Lung (tissue), 12 donors: ENCODE measurements around the gene SECTM1. TPM values are rescaled to one million over a fixed set of nuclear protein-coding genes. Genes with fewer than 3 reads are reported as not detected.
"Not testable (repeated sequence)": the region's sequence is repeated elsewhere in the genome, so short reads cannot be mapped to it uniquely, and the experiment has no call there.

Experiments
- ATAC-seq: fragments of 200-7000 bp; cut with Tn5 transposase; one replicate; pipeline ENCODE4 v1.9.1; 2020; ENCODE audit warnings: moderate number of reproducible peaks; ENCODE audit not compliant: insufficient read depth, low FRiP score
- DNase-seq, 3 donors: peaks; one replicate each; pipeline ENCODE4 v3.0.0-alpha.2; 2013 to 2017
- H3K27ac ChIP-seq, 2 donors: one replicate each; pipeline ENCODE4 v1.5.1; 2013; ENCODE audit warnings: mild to moderate bottlenecking in 2 of 2, moderate library complexity in 2 of 2, control low read depth in 1 of 2, inconsistent platforms in 1 of 2, low read depth in 1 of 2, low read length in 1 of 2
- H3K27me3 ChIP-seq, 3 donors: one replicate each; pipeline ENCODE4 v1.5.1; 2013; ENCODE audit warnings: low read length in 2 of 3; ENCODE audit not compliant: control insufficient read depth in 3 of 3, insufficient read depth in 3 of 3
- H3K36me3 ChIP-seq, 4 donors: one replicate each; pipeline ENCODE4 v1.5.1; 2013; ENCODE audit warnings: low read length in 4 of 4, mild to moderate bottlenecking in 1 of 4, moderate library complexity in 1 of 4; ENCODE audit not compliant: control insufficient read depth in 4 of 4, insufficient read depth in 4 of 4
- H3K4me1 ChIP-seq, 5 donors: one replicate each; pipeline ENCODE4 v1.5.1; 2013; ENCODE audit warnings: low read length in 5 of 5, mild to moderate bottlenecking in 2 of 5, moderate library complexity in 1 of 5; ENCODE audit not compliant: control insufficient read depth in 5 of 5, insufficient read depth in 5 of 5
- H3K4me3 ChIP-seq: one replicate; pipeline ENCODE4 v1.5.1; 2013; ENCODE audit warnings: mild to moderate bottlenecking, control low read depth, moderate library complexity
- H3K9ac ChIP-seq, 2 donors: one replicate each; pipeline ENCODE4 v1.5.1; 2013; ENCODE audit warnings: low read length in 2 of 2, control low read depth in 1 of 2; ENCODE audit not compliant: insufficient read depth in 1 of 2
- H3K9me3 ChIP-seq, 4 donors: one replicate each; pipeline ENCODE4 v1.5.1; 2013; ENCODE audit warnings: low read length in 3 of 4, mild to moderate bottlenecking in 1 of 4, moderate library complexity in 1 of 4; ENCODE audit not compliant: control insufficient read depth in 4 of 4, insufficient read depth in 3 of 4
- CTCF ChIP-seq: IDR thresholded peaks from 2 replicates; pipeline ENCODE4 v1.5.1; 2012; ENCODE audit warnings: mild to moderate bottlenecking; ENCODE audit errors: control extremely low read depth, extremely low read depth
- WGBS, 2 donors: extraction: QIAGEN DNeasy Blood & Tissue Kit; methylation state at CpG; one replicate each; pipeline ENCODE4 v1.1.7; 2013; 5-methylcytosine and 5-hydroxymethylcytosine counted together
- polyA plus RNA-seq, 2 donors: library from polyadenylated mRNA; stranded (reverse); fragments of 200-250 nt; gene quantifications; one replicate each; pipeline ENCODE4 v1.2.1, GENCODE V29; 2013
- total RNA-seq, 2 donors: library from RNA; depleted of rRNA in 1 of 2; stranded (reverse); fragments of >200 nt in 1 of 2; gene quantifications; one replicate each; pipeline ENCODE4 v1.2.1, GENCODE V29; 2014 to 2021
- donor health status: control.
- donor health status: control.
- donor health status: Bipolar disorder and iron deficiency.
- donor health status: healthy.
- donor health status: DM: yes; HTN: yes; CAD: no.

Gene SECTM1
- total and polyA plus RNA-seq, 4 donors: 12.5 to 68.6 (median 26.4) TPM

- Histone ChIP-seq H3K27me3 (peaks cover 0 to 9% (median 5%) of the 10 kb centered on the region in 3 donors), H3K27ac (no peak overlapping the region), H3K4me1 (peaks cover 0 to 5% (median 0%) of the 10 kb centered on the region in 5 donors), H3K9ac (no peak overlapping the region), H3K4me3 (no peak overlapping the region), H3K36me3 (no peaks in the 10 kb centered on the region), H3K9me3 (no peaks in the 10 kb centered on the region)
- 95 to 97% methylated on average over 6 of the region's 6 CpGs for WGBS, 2 donors
- no peak for TF ChIP-seq CTCF
- ATAC-seq: no peak
- no peak for DNase-seq
These were observed 28.5 kb upstream of the SECTM1 start for GRCh38 chr17:82361885-82362633.

GRCh38 chr17:82359451-82360074, 26.0 kb upstream of the SECTM1 start:
- H3K4me3 ChIP-seq, H3K27ac ChIP-seq, H3K9ac ChIP-seq, H3K9me3 ChIP-seq, H3K36me3 ChIP-seq, ATAC-seq, DNase-seq, H3K27me3 ChIP-seq: not testable (repeated sequence)
- WGBS, 2 donors: 69 to 91% methylated on average over 1 of the region's 1 CpG
- peaks cover 0 to 11% (median 0%) of the 10 kb centered on the region in 5 donors for H3K4me1 ChIP-seq

GRCh38 chr17:82358465-82359350, 25.1 kb upstream of the SECTM1 start, which contains the start of gene TEX19:
Gene TEX19 (plus strand): TSS chr17:82359247. CDS start chr17:82362151, 2,904 bp downstream.
- no peak for ATAC-seq
- no peaks in the 10 kb centered on the region for H3K36me3 ChIP-seq
- TF ChIP-seq CTCF: no peak
- no peak for DNase-seq
- no peaks in the 10 kb centered on the region for H3K9me3 ChIP-seq
- peaks cover 0 to 9% (median 5%) of the 10 kb centered on the region in 3 donors for H3K27me3 ChIP-seq
- H3K4me1 ChIP-seq: peaks cover 0 to 11% (median 0%) of the 10 kb centered on the region in 5 donors
- H3K4me3 ChIP-seq: no peak within 1 kb of the TSS
- H3K9ac ChIP-seq: no peak within 1 kb of the TSS
- WGBS, 2 donors: 63 to 70% methylated on average over 21 of the region's 21 CpGs
- H3K27ac ChIP-seq: no peak within 1 kb of the TSS

GRCh38 chr17:82357394-82357793, 23.8 kb upstream of the SECTM1 start:
- ATAC-seq: no peak
- 78 to 80% methylated on average over 2 of the region's 2 CpGs for WGBS, 2 donors
- DNase-seq: no peak
- Histone ChIP-seq H3K36me3 (no peaks in the 10 kb centered on the region), H3K27ac (peak overlapping the region in 1 of 2 donors; percentile 28), H3K4me3 (no peak overlapping the region), H3K27me3 (peaks cover 0 to 9% (median 5%) of the 10 kb centered on the region in 3 donors), H3K4me1 (peaks cover 0 to 11% (median 0%) of the 10 kb centered on the region in 5 donors), H3K9me3 (no peaks in the 10 kb centered on the region), H3K9ac (no peak overlapping the region)
- TF ChIP-seq CTCF: no peak
